ENCODE data around the gene LRCH1.

- TF ChIP-seq ZNF114 (CRISPR knock-in tag; IDR thresholded peaks at IDR 0.05) (no peak), CTCF (conservative IDR thresholded peaks at IDR 0.05; ENCODE audit: low read depth in 2 of 2) (no peak), EZH2 (IDR thresholded peaks at IDR 0.05; ENCODE audit: low read depth, unreplicated experiment) (no peak), REST (IDR thresholded peaks at IDR 0.05; ENCODE audit: unreplicated experiment) (no peak), ZNF331 (CRISPR knock-in tag; IDR thresholded peaks at IDR 0.05; ENCODE audit: low read depth) (no peak), POLR2AphosphoS5 (IDR thresholded peaks at IDR 0.05; ENCODE audit: low read depth) (no peak), EZH2phosphoT487 (IDR thresholded peaks at IDR 0.05; ENCODE audit: unreplicated experiment) (no peak), CREB1 (CRISPR knock-in tag; IDR thresholded peaks at IDR 0.05; ENCODE audit: low read depth) (no peak), STAT1 (IDR thresholded peaks at IDR 0.05; ENCODE audit: unreplicated experiment) (no peak)
Measured at GRCh38 chr13:46536341-46536740, 16.6 kb upstream of the LRCH1 start.
